Activated effector memory CD4-positive, alpha-beta T cell treated with Interleukin-2 at 50 U/mL for 16 hours (primary cell): ENCODE measurements around the gene COL6A3.

Experiments used
- DNase-seq: peaks from one replicate; pipeline ENCODE4 v3.0.0-alpha.2; 2020

The COL6A3 gene

DNA sequence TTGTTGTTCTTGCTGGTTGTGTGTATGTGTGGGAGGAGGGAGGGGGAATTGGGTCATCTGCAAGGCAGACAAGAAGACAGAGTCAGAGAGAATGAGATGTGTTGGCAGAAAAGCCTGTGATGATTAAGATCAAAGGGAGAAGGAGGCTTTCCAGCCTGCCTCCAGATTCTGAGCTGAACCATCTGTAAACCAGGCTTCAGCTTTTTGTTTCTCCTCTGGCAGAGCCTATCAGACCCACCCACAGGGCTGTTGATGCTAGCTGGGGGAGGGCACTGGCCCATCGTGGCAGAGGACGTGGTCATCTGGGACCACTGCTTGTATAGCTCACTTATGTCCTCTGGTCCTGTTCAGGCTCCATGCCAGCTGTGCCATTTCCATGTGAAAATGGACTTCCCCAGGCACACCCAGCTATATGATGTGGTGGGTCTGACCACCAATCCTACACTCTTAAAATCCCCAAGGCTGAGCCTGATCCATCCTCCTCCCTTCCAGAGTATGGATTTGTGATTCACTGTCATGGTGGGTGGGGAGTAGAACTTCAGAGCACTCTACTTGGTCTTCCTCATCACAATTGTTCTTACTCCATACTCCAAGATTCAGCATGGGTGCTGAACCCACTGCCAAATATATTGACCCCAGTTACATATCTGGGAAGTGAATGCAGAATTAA, 27.8 kb upstream of the COL6A3 start:
- no peak for DNase-seq

DNA sequence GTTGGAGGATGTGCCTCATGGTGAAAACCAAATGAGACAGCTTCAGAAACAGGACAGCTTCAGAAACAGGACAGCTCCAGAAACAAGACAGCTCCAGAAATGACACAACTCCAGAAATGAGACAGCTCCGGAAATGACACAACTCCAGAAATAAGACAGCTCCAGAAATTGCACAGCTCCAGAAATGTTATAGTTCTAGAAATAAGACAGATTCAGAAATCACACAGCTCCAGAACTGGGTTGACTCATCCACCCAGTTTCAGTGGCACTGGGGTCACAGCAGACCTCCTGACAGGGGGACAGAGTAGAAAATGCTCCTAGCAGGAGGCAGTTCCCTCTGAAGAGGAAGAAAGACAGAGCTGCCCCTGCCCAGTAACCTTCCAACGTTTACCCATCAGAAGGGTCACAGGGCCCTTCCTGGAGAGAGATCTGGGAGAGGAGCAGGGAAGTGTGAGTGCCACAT, 26.9 kb upstream of the COL6A3 start:
- no peak for DNase-seq

DNA sequence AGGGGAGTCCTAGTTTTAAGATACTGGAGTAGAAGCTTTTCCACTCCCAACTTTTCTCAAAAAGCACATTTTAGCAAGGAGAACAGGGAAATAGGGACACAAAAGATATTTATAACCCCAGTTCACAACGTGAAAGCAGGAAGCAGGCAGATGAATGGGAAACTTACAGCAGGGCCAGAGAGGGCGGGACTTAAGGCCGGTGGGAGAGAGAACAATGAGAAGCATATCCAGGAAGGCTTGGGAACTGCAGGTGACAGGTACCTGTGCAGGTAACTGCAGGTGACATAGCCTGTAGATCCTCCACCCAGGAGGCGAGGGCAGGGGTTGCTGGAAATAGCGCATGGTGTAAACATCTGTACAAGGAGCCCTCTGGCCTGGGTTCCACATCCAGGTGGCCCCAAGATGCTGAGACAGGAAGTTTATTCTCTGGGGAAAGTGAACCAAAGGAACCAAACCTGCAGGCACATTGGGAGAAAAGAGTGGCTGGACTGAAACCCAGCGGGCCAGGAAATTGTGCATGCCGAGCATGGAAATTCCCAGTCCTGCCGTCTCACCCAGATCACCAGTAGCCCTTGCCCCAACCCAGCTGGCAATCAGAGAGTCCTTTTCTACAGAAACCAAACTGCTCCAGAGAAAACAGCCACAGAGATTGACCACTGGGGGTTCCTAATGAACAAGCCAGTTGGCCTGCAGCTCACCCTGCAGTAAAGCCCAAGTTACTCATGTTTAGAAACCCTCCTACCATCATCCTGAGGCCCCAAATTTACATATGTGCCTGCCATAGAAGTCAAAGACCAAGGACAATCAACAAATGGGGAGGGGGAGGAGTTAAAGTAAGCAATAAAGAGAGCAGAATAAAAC, 24.3 kb upstream of the COL6A3 start:
- DNase-seq, result no peak

DNA sequence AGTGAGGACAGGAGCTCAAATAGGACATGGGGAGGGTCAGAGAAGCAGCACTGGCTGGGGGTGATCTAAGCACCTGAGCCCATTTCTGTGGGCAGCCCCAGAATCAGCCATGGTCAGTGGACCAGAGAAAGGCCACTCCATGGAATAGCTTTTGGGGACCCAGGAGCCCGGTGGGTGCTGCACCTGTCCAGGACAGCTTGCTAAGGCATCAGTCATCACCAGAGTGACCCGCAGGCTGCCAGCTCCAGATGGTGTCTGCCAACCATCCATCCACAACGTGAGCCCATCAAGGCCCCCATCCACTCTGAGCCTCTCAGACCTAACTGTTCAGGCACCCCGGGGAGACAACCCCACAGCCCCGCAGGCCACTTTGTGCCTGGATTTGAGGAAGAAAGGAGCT, 23.6 kb upstream of the COL6A3 start:
- no peak for DNase-seq

DNA sequence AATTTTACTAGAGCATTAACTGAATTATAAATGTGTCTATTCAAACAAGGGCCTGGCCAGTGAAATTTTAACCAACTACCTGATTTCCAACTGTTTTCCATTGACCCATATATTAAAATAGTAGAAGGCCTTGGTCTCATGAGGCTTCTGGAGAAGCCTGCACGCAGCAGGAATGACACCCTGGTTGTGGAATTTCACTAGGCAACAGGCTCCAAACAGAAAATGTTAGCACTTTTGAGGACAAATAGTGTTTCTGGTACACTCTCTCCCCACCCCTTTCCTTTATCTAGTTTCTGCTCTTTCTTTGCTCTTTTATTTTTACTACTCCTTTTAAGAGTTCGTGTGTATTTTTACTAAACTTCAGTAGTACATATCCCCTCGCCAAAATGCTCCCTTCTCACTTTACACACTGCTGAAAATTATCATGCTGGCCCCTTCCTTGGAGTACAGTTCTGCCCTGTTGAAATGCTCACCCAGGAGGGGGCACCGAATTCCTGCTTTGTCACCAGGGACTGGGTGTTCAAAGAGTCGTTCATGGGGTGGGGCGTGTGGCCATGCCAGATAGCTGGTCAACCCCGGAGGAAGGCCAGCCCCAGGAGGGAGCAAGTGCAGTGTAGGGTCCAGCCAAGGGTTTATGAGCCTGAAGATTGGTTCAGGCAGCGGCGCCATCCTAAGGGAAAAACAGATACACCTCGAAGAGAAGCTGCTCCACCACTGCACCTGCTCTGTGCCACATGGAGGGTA, 22.1 kb upstream of the COL6A3 start:
- no peak for DNase-seq

DNA sequence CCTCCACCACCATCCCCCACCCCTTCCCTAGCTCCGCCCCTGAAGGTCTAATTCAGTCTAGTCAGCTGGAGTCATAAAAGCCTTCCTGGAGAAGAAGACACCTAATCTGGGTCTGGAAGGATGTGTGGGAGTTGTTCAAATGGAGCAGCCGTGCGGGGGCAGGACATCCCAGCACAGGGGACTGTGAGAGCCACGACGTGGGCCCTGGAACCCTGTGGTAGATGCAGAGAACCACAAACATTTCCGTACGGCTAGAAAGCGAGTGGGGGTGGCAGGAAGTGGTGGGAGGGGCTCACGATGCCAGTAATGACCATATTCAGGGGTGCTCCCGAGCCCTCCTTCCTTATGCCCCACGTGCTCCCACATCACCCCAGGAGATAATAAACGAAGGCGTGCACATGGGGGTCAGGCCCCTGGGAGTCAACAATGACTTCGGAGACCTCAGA, 20.9 kb upstream of the COL6A3 start:
- peak; percentile 67 for DNase-seq

DNA sequence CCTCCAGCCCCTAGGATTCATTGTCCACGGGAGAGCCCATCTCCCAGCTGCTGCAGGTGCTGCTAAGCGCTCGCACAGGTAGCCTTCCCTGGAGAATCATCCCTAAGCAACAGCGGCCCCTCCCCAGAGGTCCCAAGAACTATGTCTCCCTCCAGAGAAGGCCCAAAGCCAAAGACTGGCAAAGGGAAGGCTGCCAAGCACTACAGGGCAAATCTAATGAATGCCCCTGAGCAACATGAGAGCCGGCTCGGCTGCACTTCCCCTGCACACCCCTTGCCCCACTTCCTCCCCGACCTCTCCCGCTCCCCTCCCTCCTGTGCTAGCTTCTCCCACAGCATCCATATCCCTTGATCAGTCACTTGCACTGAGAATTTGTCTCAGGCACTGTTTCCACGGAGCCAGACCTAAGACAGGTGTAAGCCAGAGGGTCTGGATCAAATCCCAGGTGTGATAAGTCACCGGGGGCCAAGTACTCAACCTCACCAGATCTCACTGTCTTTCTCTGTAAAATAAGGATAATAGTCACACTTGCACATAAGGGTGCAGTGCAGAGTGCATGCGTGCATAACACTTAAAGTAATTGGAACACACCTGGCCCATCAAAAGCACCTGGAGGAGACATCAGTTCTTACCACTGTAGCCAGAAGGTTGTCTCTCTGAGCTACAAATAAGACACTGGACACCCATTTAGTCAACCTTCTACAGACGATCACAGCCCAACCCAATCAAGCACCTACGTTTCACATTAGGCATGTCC, 20.1 kb upstream of the COL6A3 start:
- DNase-seq, result no peak

DNA sequence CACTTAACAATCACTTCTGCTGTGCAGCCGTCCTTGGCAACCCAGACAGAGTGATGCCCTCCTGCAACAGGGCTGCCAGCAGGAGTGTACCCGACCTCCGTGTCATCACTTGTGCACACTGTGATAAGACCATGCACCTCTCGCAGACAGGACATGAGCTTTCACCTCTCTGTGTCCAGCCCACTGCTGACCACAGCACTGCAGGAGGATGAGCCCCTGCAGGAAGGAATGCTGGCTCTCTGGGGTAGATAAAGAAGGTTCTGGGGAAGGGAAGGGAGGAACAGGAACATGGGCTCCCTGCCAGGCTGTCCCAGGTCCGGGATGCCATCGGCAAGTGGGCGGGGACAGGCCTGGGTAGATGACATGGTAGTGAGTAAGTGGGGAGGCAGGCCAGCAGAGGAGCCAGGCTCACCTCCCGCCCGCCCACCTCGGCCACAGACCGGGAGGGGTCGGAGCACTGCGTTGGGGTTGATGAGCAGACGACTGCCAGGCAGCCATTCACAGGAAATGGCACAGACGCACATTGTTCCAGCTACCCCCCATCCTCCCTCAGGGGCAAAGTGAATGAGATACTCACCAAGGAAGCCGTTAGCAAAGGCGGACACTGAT, 18.6 kb upstream of the COL6A3 start:
- peak; percentile 66 for DNase-seq

DNA sequence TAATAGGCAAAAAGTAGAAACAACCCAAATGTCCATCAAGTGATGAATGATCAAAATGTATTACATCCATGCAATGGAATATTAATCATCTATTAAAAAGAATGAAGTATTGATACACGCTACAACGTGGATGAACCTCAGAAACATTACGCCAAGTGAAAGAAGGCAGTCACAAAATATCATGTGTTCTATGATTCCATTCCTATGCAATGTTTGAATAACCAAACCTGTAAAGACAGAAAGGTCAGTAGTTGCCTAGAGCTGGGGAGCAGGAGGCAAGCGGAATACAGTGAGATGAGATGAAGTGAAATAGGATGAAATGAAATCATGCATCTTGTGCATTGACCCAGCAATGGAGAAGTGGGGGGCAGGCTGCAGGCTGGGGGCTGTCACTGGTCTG, 17.9 kb upstream of the COL6A3 start:
- no peak for DNase-seq

DNA sequence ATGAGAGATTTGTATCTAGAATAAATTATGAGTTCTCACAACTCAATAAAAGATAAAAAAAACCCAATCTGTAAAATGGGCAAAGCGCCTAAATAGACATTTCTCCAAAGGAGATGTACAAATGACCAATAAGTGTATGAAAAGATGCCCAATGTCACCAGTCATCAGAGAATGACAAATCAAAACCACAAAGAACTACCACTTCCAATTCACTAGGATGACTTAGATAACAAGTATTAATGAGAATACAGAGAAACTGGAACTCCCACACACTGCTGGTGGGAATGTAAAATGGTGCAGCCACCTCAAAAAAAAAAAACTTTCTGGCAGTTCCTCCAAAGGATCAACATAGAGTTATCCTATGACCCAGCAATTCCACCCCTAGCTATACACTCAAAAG, 17.4 kb upstream of the COL6A3 start:
- no peak for DNase-seq

DNA sequence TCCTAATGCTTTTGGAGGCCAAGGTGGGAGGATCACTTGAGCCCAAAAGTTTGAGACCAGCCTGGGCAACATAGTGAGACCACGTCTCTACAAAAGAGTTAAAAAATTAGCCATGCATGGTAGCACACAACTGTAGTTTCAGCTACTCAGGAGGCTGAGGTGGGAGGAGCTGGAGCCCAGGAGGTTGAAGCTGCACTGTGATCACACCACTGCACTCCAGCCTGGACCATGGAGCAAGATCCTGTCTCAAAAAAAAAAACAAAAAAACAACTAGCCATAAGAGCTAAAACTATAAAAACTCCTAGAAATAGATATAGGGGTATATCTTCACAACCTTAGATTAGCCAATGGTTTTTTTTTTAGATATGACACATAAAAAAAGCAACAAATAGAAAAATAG, 16.9 kb upstream of the COL6A3 start:
- no peak for DNase-seq

DNA sequence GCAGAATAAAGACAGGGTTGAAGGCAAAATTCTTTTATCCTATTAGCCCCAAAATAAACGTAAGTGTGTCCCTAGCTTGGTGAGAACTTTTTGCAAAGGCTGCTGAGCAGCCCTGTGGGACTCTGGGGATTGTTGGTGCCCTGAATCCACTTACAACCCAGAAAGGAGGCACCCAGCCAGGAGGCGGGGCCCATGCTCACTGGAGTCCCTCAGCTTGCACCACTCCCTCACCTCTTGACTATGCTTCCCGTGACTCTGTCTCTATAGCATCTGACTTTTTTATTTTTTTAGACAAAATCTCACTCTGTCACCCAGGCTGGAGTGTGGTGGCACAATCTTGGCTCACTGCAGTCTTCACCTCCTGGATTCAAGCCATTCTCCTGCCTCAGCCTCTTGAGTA, 15.8 kb upstream of the COL6A3 start:
- DNase-seq, result no peak

DNA sequence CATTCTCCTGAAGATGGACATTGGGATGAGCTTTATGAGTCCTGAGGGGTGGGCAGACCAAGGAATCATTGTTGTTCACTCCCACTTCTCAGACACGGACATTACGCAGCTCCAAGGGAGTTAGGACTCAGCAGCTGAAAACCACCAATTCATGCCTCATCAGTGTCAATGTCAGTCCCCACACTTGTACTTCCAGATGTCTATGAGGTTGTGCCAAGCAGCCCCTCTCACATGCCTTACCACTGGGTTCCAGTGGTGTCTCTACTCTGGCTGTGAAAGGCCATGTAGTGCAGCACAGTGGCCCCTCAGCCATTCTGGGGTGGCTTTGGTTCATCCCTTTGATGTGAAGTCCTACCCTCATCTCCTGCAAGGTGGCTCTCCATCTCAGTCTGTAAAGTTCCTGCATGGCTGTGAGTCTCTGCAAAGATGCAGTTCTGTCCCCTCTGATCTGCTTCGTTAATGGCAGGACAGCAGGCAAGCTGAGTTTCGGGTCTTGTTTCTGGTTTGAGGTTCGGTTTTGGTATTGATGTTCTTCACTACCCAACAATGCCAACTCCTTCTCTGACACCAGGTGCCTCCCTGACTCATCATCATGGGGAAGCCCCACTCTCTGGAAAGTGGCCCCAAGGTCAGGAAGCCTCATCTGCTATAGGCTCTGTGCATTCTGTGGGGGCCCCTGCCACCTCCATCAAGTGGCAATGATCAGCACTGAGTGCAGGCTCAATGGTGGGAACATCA, 14.0 kb upstream of the COL6A3 start:
- DNase-seq, result peak; percentile 20

DNA sequence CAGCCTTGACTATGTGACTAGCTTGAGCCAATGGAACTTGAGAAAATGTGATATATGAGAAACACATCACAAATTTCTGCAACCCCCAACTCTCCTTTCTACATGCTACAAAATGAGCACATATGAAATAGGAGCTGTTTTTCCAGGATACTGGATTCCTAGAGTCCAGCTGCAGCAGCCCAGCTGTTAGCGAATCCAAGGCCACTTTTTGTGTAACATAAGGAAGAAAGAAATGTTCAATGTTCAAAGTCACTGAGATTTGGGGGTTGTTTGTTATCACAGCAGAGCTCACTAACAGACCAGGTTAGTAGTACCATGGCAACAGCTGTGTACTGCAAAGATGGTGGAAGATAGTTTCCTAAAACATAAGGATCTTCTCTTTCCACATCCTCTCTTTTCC, 12.6 kb upstream of the COL6A3 start:
- no peak for DNase-seq

DNA sequence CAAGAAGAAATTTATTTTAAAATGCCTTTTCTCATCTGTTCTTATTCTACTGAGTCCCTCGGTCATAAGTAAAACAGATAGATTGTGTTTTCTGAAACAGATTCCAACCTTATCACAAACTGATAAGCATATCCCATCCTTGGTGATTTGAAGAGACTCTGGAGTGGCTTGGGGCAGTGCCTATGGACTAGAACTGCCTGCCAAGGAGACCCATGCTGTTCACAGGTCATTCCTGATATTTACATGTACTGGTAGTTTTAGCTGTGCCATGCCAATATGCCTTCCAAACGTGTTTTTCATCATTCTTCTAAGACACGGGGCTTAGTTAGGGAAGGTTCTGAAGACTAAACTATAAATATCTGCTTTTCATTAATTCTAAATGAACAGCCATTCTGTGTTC, 11.4 kb upstream of the COL6A3 start:
- DNase-seq, result no peak

DNA sequence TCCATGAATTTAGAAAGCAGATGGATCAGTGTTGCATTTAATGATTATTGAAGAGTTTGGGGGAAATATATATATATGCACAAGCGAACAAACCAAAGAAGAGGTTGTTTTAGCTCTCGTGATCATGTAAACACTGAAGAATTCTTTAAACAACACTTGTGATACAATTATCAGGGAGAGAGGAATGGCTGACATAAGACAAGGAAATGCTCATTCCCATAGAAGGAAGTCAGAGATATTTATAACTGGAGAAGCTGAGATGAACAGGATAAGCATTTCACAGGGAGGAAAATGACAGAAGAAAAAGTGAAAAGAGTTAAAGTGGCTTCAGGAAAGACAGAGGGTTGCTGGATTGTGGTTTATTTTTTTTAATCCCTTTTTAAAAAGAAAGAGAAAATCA, 10.6 kb upstream of the COL6A3 start:
- DNase-seq, result no peak

DNA sequence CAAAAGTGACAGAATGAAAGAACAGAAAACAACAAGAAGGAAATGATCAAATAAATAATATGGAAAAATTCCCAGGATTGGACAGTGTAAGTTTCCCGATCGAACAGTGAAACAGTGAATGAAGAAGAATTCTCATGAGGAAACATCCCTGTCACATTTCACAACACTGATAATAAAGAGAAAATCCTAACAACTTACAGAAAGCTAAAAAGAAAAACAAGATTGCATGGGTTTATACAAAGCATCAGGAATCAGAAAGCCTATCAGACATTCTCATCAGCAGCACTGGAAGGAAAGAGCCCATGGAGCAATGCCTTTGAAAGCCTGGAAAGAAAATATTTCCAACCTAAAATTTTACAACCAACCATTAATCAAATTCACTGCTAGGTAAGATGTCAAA, 9.9 kb upstream of the COL6A3 start:
- no peak for DNase-seq

DNA sequence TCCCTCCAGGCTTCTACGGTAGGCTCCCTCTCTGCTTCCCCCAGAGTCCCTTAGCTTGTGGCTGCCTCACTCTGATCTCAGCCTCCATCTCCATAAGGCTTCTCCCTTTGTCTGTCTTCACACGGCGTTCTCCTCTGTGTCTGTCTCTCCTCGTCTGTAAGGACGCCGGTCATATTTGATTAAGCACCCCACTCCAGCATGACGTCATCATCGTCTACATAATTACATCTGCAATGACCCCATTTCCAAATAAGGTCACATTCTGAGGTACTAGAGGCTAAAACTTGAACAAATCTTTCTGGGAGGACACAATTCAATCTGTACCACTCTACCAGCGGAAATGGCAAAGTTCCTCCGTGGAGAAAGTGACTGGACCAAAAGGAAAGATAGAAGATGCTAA, 8.3 kb upstream of the COL6A3 start:
- DNase-seq, result no peak

DNA sequence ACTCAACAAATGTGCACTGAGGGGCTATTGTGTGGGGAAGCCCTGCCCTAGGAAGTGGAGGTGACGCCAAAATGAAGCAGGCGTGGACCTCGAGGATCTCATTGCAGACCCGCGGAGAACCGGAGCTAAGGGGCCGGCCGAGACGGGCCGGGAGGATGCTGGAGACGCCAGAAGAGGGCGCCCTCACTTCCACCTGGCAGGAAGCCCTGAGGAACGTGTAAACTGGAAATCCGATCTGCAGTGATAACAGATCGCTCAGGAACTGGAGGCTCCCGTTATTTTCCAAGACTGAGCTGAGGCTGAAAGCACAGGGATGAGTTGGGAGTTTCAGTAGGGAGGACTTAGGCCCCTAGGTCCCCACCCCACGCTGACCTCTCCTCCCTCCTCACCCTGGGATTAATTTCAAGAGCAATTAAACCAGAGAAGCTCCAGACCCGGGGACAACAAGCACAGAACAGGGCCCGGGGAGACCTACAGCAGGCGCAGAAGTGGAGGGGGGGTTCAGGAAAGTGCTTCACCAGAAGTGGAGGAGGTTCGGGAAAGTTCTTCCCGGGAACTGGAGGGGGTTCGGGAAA, 7.7 kb upstream of the COL6A3 start:
- peak; percentile 64 for DNase-seq

DNA sequence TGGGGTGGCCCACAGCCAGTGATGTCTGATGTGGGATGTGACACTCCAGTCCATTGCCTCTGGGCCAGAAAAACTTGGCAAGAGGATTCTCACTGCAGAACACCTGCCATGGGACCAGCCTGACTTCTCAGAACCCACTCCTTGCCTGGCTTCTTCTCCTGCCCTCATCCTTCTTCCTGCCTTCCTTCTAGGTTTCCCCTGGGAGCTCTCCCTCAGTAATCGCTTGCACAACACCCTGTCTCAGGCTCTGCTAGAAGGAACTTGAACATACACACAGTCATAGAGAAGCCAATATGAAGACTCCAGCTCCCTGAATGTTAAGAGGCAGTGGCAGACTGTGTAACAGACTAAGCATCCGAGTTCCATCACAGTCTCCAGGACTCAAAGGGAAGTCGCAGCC, 4.3 kb upstream of the COL6A3 start:
- DNase-seq, result no peak

DNA sequence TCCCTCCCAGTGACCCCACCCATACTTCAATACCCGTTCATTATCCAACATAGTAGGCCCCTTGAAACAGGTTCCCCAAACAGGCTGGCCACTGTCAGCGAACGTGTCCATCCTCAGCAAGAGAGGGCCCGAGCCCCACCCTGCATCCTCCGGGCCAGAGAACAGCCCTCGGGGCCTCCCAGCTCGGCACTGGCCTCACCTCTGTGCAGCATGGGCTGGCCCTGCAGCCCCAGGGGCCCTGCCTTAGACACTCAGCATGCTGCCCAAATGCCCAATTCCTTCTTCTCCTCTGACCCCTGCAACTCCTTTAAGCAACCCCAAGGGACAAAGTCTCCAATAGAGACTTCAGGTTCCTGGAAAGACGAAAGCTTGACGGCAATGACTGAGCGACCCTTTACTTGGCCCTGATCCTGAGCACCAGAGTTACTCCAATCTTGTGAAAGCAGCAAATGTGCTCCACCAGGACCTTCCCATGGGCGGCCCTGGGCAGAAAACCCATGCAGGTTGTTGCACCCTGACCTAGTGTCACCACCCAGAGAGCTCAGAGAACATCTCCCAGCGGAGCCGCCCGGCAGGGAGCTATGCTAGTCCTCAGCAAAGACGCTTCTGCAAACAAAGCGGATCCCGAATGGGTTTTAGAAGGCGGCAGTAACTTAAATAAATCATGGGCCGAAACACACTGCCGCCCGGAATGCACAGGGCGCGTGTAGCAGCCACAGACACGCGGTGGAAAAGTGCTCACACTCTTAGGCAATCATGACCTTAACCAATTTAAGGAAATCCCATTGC, 782 bp downstream of the COL6A3 start:
- no peak for DNase-seq
